Esophagus muscularis mucosa (tissue), 4 donors: ENCODE results near the gene CFL1. TPM values are rescaled to one million over a fixed set of nuclear protein-coding genes. Genes with fewer than 3 reads are reported as not detected.
"Not testable (repeated sequence)": the region's sequence is repeated elsewhere in the genome, so short reads cannot be mapped to it uniquely, and the experiment has no call there.

Experiments
- DNase-seq: peaks from one replicate; pipeline ENCODE4 v3.0.0-alpha.2; 2017; ENCODE audit errors: extremely low spot score
- H3K27ac ChIP-seq, 4 donors: fragments of 200-600 bp; sonication (generic); replicated peaks in 1 of 4; 1 replicate in 3 of 4; 2 replicates in 1 of 4; pipeline ENCODE4 v1.5.1; 2016 to 2019; ENCODE audit warnings: mild to moderate bottlenecking in 1 of 4
- H3K27me3 ChIP-seq, 4 donors: fragments of 200-600 bp; sonication (generic); one replicate each; pipeline versions ENCODE4 v1.5.1 to v1.6.0; 2016 to 2019
- H3K36me3 ChIP-seq, 4 donors: fragments of 200-600 bp; sonication (generic); one replicate each; pipeline ENCODE4 v1.5.1; 2016 to 2019
- H3K4me1 ChIP-seq, 4 donors: fragments of 200-600 bp; sonication (generic); one replicate each; pipeline ENCODE4 v1.5.1; 2016 to 2019
- H3K4me3 ChIP-seq, 4 donors: fragments of 200-600 bp; sonication (generic); 1 replicate in 2 of 4; 2 replicates in 2 of 4; pipeline ENCODE4 v1.5.1; 2016 to 2019; ENCODE audit warnings: mild to moderate bottlenecking in 4 of 4, moderate library complexity in 1 of 4
- H3K9me3 ChIP-seq, 4 donors: fragments of 200-600 bp; sonication (generic); 1 replicate in 3 of 4; 2 replicates in 1 of 4; pipeline ENCODE4 v1.5.1; 2016 to 2019
- EP300 ChIP-seq: sonication (generic); formaldehyde crosslinking; IDR thresholded peaks from one replicate; pipeline ENCODE4 v1.6.1; 2017; ENCODE audit warnings: antibody characterized with exemption
- POLR2A ChIP-seq: fragments of 450-650 bp; IDR thresholded peaks from one replicate; pipeline ENCODE4 v1.6.1; 2017; ENCODE audit warnings: antibody characterized with exemption, moderate library complexity, mild to moderate bottlenecking, low read depth
- POLR2AphosphoS5 ChIP-seq, 2 donors: sonication (generic); formaldehyde crosslinking; IDR thresholded peaks; one replicate each; pipeline ENCODE4 v1.6.1; 2017; ENCODE audit warnings: antibody characterized with exemption in 2 of 2
- WGBS: methylation state at CpG from one replicate; pipeline ENCODE4 v1.1.5; 2018; 5-methylcytosine and 5-hydroxymethylcytosine counted together
- intact Hi-C: fragments of 100-400 bp; cut with DNase I; formaldehyde crosslinking; loops from one replicate; pipeline ENCODE4 v1.15.1; 2023
- total RNA-seq, 4 donors: library from RNA; depleted of rRNA; stranded (reverse); fragments of >200 nt; gene quantifications; one replicate each; pipeline versions ENCODE4 v1.1.0 to v1.2.1, GENCODE V29; 2016
- TF ChIP-seq, protein P1 (sequence below), 3 experiments: fragments of 200-600 bp in 2 of 3; fragments of 450-650 bp in 1 of 3; sonication (generic) in 2 of 3; IDR thresholded peaks; one replicate each; pipeline ENCODE4 v1.5.1; 2017 to 2019; ENCODE audit warnings: antibody characterized with exemption in 3 of 3, mild to moderate bottlenecking in 2 of 3, moderate library complexity in 1 of 3

Gene CFL1
- total RNA-seq, 4 donors from 2014 or later: 610 to 793 (median 738) TPM

DNA sequence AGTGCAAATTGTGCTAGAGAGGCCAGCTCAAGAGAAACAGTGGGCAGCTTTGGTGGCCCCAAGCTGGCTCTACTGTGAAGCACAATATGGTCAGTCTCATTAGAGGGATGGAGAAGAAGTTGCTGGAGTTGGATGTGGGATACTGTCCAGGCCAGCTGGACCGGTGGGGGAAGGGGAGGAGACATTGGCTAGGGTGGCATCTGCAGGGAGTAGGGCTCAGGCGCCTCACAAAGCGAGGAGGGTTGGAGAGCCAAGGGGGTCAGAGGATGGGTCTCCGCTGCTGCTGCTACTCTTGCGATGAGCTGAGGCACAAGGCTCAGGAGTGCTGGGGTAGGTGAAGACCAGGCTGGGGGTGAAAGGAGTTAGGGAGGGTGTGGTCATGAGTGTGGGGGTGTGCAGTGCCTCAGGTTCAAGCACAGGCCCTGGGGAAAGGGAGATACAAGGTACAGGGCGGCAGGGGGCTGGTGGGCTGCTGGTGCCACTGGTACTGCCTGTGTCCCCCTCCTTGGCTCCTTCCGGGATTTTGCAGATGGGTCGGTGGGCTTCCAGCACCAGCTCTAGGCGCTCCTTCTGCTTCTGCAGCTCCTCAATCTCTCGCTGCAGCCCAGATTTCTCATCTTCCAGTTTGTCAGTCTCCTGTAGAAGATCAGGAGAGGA is 34.8 kb upstream of the CFL1 start:
- no peak for DNase-seq
- WGBS: 72% methylated on average over 10 of the region's 10 CpGs
- Histone ChIP-seq H3K9me3 (no peaks in the 10 kb centered on the region), H3K27me3 (no peaks in the 10 kb centered on the region), H3K36me3 (no peaks in the 10 kb centered on the region), H3K27ac (peak overlapping the region; percentile 96 to 100 (median 98)), H3K4me3 (peak overlapping the region in 3 of 4 donors; percentile 30 to 84 (median 84)), H3K4me1 (peaks cover 43 to 58% (median 55%) of the 10 kb centered on the region in 4 donors)
- intact Hi-C loops: no loop called here
- TF ChIP-seq POLR2A (no peak), POLR2AphosphoS5 (IDR thresholded peaks at IDR 0.05) (no peak), EP300 (no peak)
- TF ChIP-seq, protein P1, sequence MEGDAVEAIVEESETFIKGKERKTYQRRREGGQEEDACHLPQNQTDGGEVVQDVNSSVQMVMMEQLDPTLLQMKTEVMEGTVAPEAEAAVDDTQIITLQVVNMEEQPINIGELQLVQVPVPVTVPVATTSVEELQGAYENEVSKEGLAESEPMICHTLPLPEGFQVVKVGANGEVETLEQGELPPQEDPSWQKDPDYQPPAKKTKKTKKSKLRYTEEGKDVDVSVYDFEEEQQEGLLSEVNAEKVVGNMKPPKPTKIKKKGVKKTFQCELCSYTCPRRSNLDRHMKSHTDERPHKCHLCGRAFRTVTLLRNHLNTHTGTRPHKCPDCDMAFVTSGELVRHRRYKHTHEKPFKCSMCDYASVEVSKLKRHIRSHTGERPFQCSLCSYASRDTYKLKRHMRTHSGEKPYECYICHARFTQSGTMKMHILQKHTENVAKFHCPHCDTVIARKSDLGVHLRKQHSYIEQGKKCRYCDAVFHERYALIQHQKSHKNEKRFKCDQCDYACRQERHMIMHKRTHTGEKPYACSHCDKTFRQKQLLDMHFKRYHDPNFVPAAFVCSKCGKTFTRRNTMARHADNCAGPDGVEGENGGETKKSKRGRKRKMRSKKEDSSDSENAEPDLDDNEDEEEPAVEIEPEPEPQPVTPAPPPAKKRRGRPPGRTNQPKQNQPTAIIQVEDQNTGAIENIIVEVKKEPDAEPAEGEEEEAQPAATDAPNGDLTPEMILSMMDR (IDR thresholded peaks at IDR 0.05): no peak

GRCh38 chr11:65892137-65892540 is 34.2 kb upstream of the CFL1 start:
- intact Hi-C loops, H3K9me3 ChIP-seq, DNase-seq, H3K36me3 ChIP-seq, H3K27me3 ChIP-seq: not testable (repeated sequence)
- WGBS: 36% methylated on average over 4 of the region's 5 CpGs
- peak overlapping the region; percentile 96 to 100 (median 98) for H3K27ac ChIP-seq
- H3K4me3 ChIP-seq: peak overlapping the region; percentile 71 to 84 (median 82)
- H3K4me1 ChIP-seq: peaks cover 49 to 65% (median 62%) of the 10 kb centered on the region in 4 donors

DNA sequence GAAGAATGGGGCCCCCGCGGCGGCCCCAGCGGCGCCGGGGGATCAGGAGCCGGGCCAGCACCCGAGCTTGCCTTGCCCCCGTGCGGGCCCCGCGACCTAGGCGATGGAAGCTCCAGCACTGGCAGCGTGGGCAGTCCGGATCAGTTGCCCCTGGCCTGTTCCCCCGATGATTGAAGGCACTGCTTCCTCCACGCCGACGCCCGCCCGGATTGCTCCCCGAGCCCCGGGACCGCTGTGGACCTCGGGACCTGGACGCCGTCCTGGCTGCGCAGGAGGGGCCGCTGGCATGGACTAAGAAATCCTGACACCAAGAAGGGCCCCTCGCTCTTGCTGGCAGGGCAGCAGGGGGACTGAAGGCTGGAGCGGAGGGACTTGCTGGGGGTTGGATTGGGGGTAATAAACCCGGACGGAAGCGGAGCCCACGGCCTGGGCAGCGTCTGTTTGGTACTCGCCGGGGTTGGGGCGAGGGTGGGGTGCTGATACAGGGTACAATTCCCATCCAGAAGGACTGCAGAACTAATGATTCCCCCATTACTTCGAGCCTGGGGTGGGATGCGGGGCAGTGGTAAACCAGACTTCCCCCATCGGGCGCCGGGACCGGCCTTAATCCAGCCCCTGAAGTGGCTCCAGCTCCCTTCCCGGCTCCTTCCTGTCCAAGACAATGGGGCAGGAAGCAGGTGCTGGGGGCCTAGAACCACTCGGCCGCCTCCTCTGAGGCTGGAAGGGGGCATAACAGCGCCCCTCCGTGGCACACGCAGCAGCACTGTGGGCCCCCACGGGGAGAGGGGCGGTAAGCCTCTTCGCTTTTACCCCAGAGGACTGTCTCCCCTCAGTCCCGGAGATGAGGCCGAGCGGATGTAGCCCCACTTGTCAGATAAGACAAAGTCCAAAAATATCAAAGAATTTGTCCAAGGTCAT is 33.5 kb upstream of the CFL1 start:
- H3K4me1 ChIP-seq: peaks cover 52 to 72% (median 67%) of the 10 kb centered on the region in 4 donors
- peak overlapping the region; percentile 96 to 100 (median 98) for H3K27ac ChIP-seq
- H3K9me3 ChIP-seq: no peaks in the 10 kb centered on the region
- WGBS: 9% methylated on average over 33 of the region's 57 CpGs
- intact Hi-C loops: no loop called here
- TF ChIP-seq POLR2A (no peak), POLR2AphosphoS5 (IDR thresholded peaks at IDR 0.05) (peak; percentile 71 to 75), EP300 (no peak)
- TF ChIP-seq, protein P1 (IDR thresholded peaks at IDR 0.05): peak; percentile 20 to 38 (median 35)
- DNase-seq: no peak
- peaks cover 0 to 6% (median 2%) of the 10 kb centered on the region in 4 donors for H3K36me3 ChIP-seq
- H3K27me3 ChIP-seq: no peaks in the 10 kb centered on the region
- peak overlapping the region; percentile 71 to 84 (median 82) for H3K4me3 ChIP-seq

DNA sequence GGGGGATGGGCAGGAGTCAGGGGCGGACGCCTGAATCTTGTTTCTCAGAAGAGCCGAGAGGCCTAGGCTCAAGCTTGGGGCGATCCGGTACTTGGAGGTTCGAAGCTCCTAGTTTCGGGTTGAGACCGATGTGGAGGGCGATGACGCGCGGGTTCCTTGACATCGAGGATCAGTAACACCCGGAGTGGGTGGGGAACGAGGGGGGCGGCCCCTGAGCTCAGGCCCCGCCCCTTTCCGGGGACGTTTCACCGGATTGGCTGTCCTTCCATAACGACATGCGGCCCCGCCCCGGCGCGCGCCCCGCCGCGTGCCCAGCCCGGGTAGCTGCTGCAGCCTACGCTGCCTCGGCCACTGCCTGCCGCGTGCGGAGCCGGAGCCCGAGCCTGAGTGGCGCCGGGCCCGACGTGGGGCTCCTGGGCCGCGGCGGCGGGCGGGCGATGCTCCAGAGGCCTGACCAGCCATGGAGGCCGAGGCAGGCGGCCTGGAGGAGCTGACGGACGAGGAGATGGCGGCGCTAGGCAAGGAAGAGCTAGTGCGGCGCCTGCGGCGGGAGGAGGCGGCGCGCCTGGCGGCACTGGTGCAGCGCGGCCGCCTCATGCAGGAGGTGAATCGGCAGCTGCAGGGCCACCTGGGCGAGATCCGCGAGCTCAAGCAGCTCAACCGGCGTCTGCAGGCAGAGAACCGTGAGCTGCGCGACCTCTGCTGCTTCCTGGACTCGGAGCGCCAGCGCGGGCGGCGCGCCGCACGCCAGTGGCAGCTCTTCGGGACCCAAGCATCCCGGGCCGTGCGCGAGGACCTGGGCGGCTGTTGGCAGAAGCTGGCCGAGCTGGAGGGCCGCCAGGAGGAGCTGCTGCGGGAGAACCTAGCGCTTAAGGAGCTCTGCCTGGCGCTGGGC is 32.6 kb upstream of the CFL1 start, which contains the start of gene CCDC85B:
TSS of gene CCDC85B (plus strand) at position 350 of the 895 bp plus-strand sequence. CDS start at position 461, 111 bp downstream.
- Histone ChIP-seq H3K27ac (peak within 1 kb of the TSS; percentile 96 to 100 (median 98)), H3K36me3 (peaks cover 0 to 15% (median 8%) of the 10 kb centered on the region in 4 donors), H3K4me3 (peak within 1 kb of the TSS; percentile 71 to 84 (median 82)), H3K4me1 (peaks cover 52 to 76% (median 69%) of the 10 kb centered on the region in 4 donors), H3K9me3 (no peaks in the 10 kb centered on the region), H3K27me3 (no peaks in the 10 kb centered on the region)
- TF ChIP-seq, protein P1 (IDR thresholded peaks at IDR 0.05): peak in 2 of 3 experiments; percentile 9 to 22
- TF ChIP-seq POLR2A: peak; percentile 87
- peak; percentile 94 to 99 for TF ChIP-seq POLR2AphosphoS5 (IDR thresholded peaks at IDR 0.05)
- TF ChIP-seq EP300: no peak
- peak; percentile 100 for DNase-seq
- intact Hi-C loops: no loop called here
- 0% methylated on average over 8 of the region's 94 CpGs for WGBS
